ENCODE data around the gene SST. TPM values are rescaled to one million over a fixed set of nuclear protein-coding genes. Genes with fewer than 3 reads are reported as not detected.

Gene SST
- total RNA-seq, 4 donors from 2014 or later, result 14.2 to 29.5 (median 16.2) TPM; not detected in 1

GRCh38 chr3:187630404-187630803 is 39.8 kb downstream of the SST start:
- 61 to 65% methylated on average over 3 of the region's 3 CpGs for whole genome bisulfite sequencing, 2 donors (ENCODE audit: low coverage in 1 of 2)
- H3K4me3 ChIP-seq, result no peak overlapping the region
- TF ChIP-seq EP300 (IDR thresholded peaks at IDR 0.05; ENCODE audit: low read depth) (no peak), POLR2A (IDR thresholded peaks at IDR 0.05) (no peak), POLR2AphosphoS5 (IDR thresholded peaks at IDR 0.05) (no peak), CTCF (IDR thresholded peaks at IDR 0.05) (no peak)
- intact Hi-C loops (cut with DNase I; ENCODE audit: low total_unique reads) (no loop called here), in situ Hi-C loops (cut with MboI; ENCODE audit: low pct_ligation_motif_present in 1 of 4, low pct_unique_long_range_greater_than_20kb in 1 of 4, low sequenced_read_pairs in 3 of 4) (no loop called here)
- no peaks in the 10 kb centered on the region for H3K36me3 ChIP-seq
- no peak for DNase-seq
- H3K9me3 ChIP-seq, result no peaks in the 10 kb centered on the region
- no peaks in the 10 kb centered on the region for H3K27me3 ChIP-seq
- no peak overlapping the region for H3K27ac ChIP-seq
- H3K4me1 ChIP-seq, result no peaks in the 10 kb centered on the region

GRCh38 chr3:187629711-187630110 is 40.5 kb downstream of the SST start:
- in situ Hi-C loops (cut with MboI; ENCODE audit: low pct_ligation_motif_present in 1 of 4, low pct_unique_long_range_greater_than_20kb in 1 of 4, low sequenced_read_pairs in 3 of 4), result no loop called here
- Histone ChIP-seq H3K27ac (no peak overlapping the region), H3K4me3 (no peak overlapping the region), H3K9me3 (no peaks in the 10 kb centered on the region), H3K27me3 (no peaks in the 10 kb centered on the region), H3K36me3 (no peaks in the 10 kb centered on the region), H3K4me1 (no peaks in the 10 kb centered on the region)
- peak in 2 of 3 donors; percentile 23 to 57 for TF ChIP-seq POLR2AphosphoS5 (IDR thresholded peaks at IDR 0.05)
- no peak for TF ChIP-seq EP300 (IDR thresholded peaks at IDR 0.05; ENCODE audit: low read depth)
- no peak for DNase-seq
- intact Hi-C loops (cut with DNase I; ENCODE audit: low total_unique reads), result no loop called here
- WGBS, 2 donors (ENCODE audit: low coverage in 1 of 2), result 74 to 75% methylated on average over 4 of the region's 4 CpGs

- no peaks in the 10 kb centered on the region for H3K27me3 ChIP-seq
- H3K9me3 ChIP-seq, result no peaks in the 10 kb centered on the region
- TF ChIP-seq EP300 (IDR thresholded peaks at IDR 0.05; ENCODE audit: low read depth) (no peak), CTCF (IDR thresholded peaks at IDR 0.05) (no peak), POLR2AphosphoS5 (IDR thresholded peaks at IDR 0.05) (no peak), POLR2A (IDR thresholded peaks at IDR 0.05) (no peak)
- no peak for DNase-seq
- H3K4me3 ChIP-seq, result no peak overlapping the region
- in situ Hi-C loops (cut with MboI; ENCODE audit: low pct_ligation_motif_present in 1 of 4, low pct_unique_long_range_greater_than_20kb in 1 of 4, low sequenced_read_pairs in 3 of 4) (no loop called here), intact Hi-C loops (cut with DNase I; ENCODE audit: low total_unique reads) (no loop called here)
- WGBS, 2 donors (ENCODE audit: low coverage in 1 of 2), result 42 to 43% methylated on average over 3 of the region's 3 CpGs
- no peaks in the 10 kb centered on the region for H3K4me1 ChIP-seq
- H3K36me3 ChIP-seq, result no peaks in the 10 kb centered on the region
- H3K27ac ChIP-seq, result no peak overlapping the region
These were observed 42.0 kb downstream of the SST start for GRCh38 chr3:187628169-187628568.

GRCh38 chr3:187626581-187626980 is 43.6 kb downstream of the SST start:
- H3K36me3 ChIP-seq, result no peaks in the 10 kb centered on the region
- no peaks in the 10 kb centered on the region for H3K9me3 ChIP-seq
- no peak overlapping the region for H3K4me3 ChIP-seq
- WGBS, 2 donors (ENCODE audit: low coverage in 1 of 2), result 79% methylated on average over 2 of the region's 2 CpGs; no CpG with 5 or more reads in 1 of the 2 donors
- H3K4me1 ChIP-seq, result no peaks in the 10 kb centered on the region
- no peak overlapping the region for H3K27ac ChIP-seq
- in situ Hi-C loops (cut with MboI; ENCODE audit: low pct_ligation_motif_present in 1 of 4, low pct_unique_long_range_greater_than_20kb in 1 of 4, low sequenced_read_pairs in 3 of 4), result no loop called here
- H3K27me3 ChIP-seq, result no peaks in the 10 kb centered on the region
- TF ChIP-seq EP300 (IDR thresholded peaks at IDR 0.05; ENCODE audit: low read depth) (no peak), POLR2AphosphoS5 (IDR thresholded peaks at IDR 0.05) (no peak), POLR2A (IDR thresholded peaks at IDR 0.05) (no peak), CTCF (IDR thresholded peaks at IDR 0.05) (no peak)
- intact Hi-C loops (cut with DNase I; ENCODE audit: low total_unique reads), result no loop called here
- no peak for DNase-seq

- in situ Hi-C loops (cut with MboI; ENCODE audit: low pct_ligation_motif_present in 1 of 4, low pct_unique_long_range_greater_than_20kb in 1 of 4, low sequenced_read_pairs in 3 of 4) (no loop called here), intact Hi-C loops (cut with DNase I; ENCODE audit: low total_unique reads) (no loop called here)
- Histone ChIP-seq H3K4me3 (no peak overlapping the region), H3K4me1 (no peaks in the 10 kb centered on the region), H3K27ac (no peak overlapping the region), H3K36me3 (no peaks in the 10 kb centered on the region), H3K9me3 (no peaks in the 10 kb centered on the region), H3K27me3 (no peaks in the 10 kb centered on the region)
- DNase-seq, result no peak
- no peak for TF ChIP-seq POLR2A (IDR thresholded peaks at IDR 0.05)
- 40 to 61% methylated on average over 1 to 4 of the region's 4 CpGs for WGBS, 2 donors (ENCODE audit: low coverage in 1 of 2)
These were observed 45.6 kb downstream of the SST start for GRCh38 chr3:187624588-187624987.
